GM21390 (cell line): ENCODE data around the gene GNS.
"Not testable (repeated sequence)": the region's sequence is repeated elsewhere in the genome, so short reads cannot be mapped to it uniquely, and the experiment has no call there.

Experiments
- ATAC-seq: cut with Tn5 transposase; IDR thresholded peaks from one replicate; pipeline ENCODE4 v1.9.1; 2021; ENCODE audit not compliant: unreplicated experiment

Gene GNS

DNA sequence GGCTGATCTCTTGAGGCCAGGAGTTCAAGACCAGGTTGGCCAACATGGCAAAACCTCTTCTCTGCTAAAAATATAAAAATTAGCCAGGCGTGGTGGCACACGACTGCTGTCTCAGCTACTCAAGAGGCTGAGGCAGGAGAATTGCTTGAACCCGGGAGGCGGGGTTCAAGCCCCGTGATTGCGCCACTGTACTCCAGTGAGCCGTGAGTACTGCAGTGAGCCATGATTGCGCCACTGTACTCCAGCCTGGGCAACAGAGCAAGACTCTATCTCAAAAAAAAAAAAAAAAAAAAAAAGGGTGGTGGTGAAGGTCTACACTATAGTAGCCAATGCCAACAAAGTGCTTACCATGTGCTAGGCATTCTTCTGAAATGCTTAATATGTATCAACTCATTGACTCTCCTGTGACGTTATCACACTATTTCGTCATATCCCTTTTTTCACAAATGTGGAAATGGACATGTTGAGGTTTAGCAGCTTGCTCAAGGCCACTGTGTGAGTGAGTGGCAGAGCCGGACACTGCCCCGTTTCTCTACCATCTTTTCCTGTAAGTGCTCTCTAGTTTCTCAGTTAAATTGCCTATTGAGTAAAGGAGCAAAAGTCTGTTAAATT, 59.6 kb downstream of the GNS start:
- ATAC-seq: no peak

DNA sequence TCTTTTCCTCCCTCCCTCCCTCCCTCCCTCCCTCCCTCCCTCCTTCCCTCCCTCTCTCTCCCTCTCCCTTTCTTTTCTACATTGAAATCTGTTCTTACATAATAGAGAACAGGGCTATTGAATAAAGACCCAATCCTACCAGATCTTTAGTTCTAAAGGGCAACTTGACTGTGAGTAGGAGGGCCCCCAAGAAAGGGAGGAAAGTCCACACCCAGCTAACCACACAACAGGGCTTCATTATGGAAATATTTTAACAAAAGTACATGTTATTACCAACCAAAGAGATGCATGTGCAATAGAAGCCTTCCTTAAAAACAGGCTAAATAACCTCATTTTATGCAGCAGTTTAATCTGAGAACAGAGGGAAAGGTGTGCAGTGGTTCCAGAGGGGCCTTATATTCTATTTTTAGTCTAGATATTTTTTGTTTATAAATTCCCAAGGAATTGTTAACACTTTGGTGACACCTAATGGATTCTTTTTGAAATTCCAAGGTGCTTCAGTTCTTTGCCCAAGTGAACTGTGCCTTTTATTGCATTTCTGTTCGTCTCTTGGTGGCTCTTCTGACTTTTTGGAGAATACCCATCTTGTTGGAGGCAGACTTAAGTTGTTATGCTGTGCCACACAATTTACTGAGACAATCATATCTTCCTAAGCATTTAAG, 63.0 kb downstream of the GNS start:
- ATAC-seq: no peak

DNA sequence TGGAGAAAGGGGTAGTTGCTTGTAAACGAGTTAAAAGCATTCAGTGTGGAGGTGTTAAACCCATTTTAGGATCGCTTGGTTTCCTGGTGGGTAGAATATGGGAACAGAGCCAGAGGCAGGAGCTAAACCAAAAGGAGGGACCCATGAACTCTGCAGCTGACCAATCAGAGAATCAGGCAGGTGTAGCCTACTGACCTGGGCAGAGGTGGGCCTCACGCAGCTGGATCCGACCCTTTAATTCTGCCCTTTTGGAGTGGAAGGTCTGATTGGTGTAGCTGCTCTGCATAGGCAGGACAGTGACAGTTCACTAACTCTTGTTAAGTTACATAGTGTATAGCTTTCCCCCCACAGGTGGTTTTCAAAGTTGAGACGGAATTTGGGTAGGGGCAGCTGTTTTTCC, 63.7 kb downstream of the GNS start:
- ATAC-seq: no peak

DNA sequence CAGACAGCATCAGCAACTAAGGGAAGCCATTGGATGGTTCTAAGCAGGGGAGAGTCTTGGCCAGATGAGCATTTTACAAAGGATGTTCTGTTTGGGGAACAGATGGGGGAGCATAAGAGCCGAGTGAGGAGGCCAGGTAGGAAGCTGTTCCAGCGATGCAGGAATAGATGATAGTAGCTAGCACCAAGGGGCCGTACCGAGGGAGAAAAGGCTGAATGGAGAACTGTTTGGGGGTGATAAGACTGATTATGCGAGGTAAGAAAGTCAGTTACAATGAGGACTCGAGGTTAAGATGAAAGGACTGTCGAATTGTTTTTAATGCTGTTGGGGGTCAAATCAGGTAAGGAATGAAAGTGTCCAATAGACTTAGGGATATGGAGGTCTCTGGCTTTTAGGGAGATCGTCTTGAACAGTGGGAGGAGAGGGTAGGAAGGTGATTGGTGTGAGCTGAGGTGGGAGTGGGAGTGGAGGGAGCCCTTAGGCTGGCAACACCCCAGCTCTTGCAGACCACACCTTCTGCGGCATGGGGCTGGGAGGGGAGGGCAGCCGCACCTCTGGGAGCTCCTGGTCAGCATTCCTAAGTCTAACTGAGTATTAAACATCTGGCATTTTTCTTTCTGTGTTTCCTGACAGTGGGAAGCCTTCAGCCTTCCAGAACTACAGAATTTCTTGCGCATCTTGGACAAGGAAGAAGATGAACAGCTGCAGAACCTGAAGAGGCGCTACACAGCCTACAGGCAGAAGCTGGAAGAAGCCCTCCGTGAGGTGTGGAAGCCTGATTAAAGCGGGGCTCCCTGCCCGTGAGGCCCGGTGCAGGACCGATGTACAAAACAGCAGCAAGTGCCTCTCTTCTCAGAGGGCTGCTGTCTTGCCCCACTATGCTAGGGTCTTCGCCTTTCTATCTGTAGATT, 64.8 kb downstream of the GNS start:
- ATAC-seq: no peak

DNA sequence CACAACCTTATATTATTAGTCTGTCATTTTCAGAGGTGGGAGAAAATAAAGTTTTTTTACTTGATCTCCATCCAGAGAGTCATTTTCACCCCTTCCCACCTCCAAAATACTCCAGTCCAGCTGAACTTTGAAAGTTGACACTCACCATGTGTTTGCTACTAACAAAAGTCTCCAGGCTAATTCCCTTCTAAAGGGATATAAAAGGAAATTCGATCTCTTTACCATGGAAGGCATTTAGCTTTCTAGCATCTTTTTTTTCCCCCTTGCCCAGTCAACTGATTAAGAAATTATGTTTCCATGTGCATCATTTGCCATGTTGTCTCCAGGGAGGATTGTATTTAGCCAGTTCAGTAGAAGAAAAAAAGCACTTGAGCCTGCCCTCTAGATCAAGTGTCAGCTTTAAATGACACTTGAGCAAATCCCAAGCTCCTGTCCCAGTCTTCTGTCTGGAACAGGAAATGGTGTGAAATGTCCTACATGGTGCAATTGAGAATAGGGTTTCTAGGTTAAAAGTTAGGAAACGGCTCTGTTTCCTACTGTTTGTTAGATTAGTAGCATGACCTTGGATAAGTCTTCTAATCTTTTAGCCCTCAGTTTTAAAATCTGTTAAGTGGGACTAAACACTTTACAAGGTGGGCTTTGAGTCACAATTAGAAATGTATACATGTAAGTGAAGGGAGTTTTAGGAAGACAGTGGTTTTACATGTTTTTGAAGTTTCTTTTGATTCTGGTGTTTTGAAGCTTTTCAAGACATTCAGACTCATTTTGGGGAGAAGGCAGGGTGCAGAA, 67.2 kb downstream of the GNS start:
- no peak for ATAC-seq

- ATAC-seq: no peak
These were observed 67.9 kb downstream of the GNS start for GRCh38 chr12:64691227-64691794.

DNA sequence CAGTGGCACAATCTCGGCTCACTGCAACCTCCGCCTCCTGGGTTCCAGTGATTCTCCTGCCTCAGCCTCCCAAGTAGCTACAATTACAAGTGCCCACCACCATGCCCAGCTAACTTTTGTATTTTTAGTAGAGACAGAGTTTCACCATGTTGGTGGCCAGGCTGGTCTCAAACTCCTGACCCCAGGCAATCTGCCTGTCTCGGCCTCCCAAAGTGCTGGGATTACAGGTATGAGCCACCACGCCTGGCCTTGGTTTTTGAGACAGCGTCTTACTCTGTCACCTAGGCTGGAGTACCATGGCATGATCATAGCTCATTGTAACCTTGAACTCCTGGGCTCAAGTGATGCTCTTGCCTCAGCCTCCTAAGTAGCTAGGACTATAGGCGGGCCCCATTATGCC, 69.0 kb downstream of the GNS start:
- not testable (repeated sequence) for ATAC-seq

GRCh38 chr12:64688715-64689114, 70.5 kb downstream of the GNS start:
- ATAC-seq: no peak

DNA sequence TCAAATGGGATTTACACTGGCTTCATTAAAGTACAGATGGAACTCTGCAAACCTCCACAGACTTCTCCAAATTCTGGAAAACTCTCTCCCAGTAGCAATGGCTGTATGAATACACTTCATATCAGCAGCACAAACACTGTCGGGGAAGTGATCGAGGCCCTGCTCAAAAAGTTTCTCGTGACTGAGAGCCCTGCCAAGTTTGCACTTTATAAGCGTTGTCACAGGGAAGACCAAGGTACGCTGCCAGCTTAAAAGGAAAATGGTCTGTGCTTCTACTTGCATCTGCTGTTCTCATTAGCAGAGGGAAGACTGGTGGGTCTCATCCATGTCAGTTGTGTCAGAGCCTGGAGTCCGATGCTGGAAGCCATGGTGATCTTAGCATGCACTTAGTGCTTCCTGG, 71.0 kb downstream of the GNS start:
- no peak for ATAC-seq

- ATAC-seq: no peak
These were observed 71.4 kb downstream of the GNS start for GRCh38 chr12:64687816-64688215.

- no peak for ATAC-seq
These were observed 73.6 kb downstream of the GNS start for GRCh38 chr12:64685605-64686004.

DNA sequence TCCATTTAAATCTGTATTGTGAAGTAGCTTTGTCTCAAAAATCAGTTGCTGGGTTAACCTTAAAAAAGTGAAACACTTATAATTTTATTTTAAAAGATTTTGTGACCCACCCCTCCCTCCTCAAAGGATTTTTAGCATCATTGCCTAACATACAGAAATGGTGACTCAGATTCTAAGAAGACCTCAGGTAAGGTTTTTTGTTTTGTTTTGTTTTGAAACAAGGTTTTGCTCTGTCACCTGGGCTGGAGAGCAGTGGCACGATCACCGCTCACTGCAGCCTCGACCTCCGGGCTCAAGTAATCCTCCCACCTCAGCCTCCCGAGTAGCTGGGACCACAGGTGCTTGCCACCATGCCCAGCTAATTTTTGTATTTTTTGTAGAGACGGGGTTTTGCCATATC, 74.2 kb downstream of the GNS start:
- no peak for ATAC-seq

DNA sequence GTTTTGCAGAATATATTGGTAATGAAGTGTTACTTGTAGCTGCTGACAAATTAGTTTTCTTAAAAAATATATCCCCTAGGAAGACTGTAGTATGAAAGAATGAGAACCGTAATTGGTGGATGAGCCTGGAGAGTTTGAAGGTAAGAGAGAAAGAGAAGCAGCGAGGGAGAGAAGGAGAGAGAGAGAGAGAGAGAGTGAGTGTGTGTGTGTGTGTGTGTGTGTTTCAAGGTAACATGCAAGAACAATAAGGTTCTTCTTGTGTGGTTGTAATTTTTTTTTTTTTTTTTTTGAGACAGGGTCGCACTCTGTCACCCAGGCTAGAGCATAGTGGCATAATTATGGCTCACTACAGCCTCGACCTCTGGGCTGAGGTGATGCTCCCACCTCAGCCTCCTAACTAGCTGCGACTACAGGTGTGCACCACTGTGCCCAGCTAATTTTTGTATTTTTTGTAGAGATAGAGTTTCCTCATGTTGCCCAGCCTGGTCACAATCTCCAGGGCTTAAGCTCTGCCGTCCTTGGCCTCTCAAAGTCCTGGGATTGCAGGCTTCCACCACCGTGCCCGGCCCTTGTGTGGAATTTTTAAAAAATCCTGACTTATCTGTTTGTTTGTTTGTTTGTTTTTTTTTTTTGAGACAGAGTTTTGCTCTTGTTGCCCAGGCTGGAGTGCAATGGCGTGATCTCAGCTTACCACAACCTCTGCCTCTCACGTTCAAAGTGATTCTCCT, 75.2 kb downstream of the GNS start:
- no peak for ATAC-seq

DNA sequence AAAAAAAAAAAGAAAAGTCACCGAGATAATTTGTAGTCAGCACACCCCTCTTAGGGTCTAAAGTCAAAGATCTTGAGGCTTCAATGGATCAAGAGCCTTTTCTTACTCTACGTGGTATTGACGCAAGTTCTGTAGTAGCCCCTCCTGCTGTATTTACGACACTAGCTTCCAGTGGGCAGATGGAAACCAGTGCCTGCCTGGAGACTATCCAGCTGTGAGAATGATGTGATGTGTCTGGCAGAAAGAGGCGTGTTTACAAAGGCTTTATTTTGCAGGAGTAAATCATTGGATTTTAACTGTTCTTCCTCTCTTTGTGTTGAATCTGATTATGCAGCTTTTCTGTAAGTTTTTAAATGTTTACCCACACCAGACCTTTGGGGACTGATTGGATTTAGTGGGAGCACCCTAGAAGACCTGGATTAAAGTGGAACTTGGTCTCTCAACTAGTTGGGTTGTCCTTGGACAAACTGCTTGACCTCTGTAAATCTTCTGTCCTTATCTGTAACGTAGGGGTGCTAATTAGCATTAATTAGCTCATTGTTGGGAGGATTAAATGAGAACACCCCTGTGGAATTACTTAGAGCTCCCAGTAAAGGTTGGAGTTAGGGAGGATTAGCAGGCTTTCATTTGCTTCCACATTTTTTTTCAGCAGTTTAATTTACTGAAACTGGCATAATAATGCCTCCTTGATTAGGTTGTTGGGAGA, 76.5 kb downstream of the GNS start:
- no peak for ATAC-seq

DNA sequence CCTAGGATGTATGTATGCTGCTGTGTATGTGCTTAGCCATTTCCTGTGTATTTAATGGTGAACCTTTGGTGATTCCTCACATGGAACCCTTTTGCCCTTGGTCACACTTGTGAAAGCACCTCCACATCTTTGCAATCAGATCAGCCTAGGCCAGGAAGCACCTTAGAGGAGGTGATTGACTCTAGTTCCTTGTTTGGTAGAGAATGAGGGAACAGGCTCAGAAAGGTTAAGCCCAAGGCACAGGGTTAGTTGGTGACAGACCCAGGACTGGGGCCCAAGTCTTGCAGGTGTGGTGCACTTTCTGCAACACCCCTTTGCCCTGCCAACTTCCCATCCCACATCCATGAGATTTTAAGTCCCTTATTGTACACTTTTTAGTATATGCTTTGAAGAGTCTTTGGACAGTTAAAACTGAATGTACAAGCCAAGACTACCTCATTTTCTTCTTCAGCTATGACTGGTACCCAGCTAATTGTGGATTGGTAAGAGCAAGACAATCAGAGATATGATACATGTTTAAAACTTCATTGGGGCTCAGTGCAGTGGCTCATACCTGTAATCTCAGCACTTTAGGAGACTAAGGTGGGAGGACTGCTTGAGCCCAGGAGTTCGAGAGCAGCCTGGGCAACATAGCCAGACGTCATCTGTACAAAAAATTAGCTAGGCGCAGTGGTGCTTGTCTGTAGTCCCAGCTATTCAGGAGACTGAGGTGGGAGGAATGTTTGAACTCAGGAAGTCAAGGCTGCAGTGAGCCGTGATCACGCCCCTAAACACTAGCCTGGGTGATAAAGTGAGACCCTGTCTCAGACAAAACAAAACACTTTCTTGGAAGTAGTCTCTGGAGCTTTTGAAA, 77.8 kb downstream of the GNS start:
- ATAC-seq: peak; percentile 42

GRCh38 chr12:64680235-64680634, 79.0 kb downstream of the GNS start:
- ATAC-seq: no peak

DNA sequence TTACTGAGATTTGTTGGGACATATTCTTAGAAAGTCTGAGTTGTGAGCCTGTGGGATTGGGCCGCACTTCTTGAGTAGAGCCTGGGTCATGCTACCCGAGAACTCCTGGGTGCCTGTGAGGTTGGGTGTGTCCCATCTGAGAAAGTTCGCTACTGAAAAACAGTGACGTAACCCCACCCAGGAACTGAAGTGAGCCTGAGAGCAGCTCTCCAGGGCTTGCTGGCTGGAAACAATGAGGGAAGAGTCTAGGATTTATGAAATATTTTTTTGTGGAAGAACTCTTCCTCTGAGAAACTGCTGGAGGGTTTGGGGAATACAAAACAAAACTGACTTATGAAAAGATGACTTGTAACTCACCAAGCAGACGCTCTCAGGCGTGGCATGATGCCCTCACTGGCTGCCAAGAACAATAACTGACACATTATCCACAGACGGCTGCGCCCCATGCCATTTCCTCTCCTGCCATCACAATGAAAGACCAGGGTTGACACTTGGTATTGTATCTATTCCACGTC, 79.7 kb downstream of the GNS start:
- peak; percentile 47 for ATAC-seq

DNA sequence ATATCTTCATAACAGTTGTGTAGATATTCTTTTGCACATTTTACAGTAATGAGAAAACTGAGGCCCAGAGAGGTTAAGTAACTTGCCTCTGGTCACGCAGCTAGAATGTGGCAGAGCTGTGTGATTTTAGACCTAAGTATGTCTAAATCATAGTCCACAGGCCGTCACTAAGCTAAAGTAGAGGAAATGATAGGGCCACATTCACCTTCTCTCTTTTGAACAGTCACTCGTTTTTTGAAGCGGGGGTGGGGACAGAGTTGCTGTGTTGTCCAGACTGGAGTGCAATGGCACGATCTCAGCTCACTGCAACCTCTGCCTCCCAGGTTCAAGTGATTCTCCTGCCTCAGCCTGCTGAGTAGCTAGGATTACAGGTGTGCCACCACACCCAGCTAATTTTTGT, 80.4 kb downstream of the GNS start:
- no peak for ATAC-seq
